Hepatocyte (in vitro differentiated cells): Measurements from ENCODE around the gene ASF1B.

Source experiments
- CTCF ChIP-seq: fragments of 200-600 bp; sonication (generic); IDR thresholded peaks from 2 replicates; pipeline ENCODE4 v1.5.1; 2016; ENCODE audit warnings: antibody characterized with exemption, mild to moderate bottlenecking; ENCODE audit not compliant: poor library complexity
- EZH2 ChIP-seq: fragments of 200-600 bp; sonication (generic); IDR thresholded peaks from 2 replicates; pipeline ENCODE4 v1.6.1; 2016; ENCODE audit warnings: antibody characterized with exemption, mild to moderate bottlenecking, borderline replicate concordance
- EZH2phosphoT487 ChIP-seq: fragments of 200-600 bp; sonication (generic); IDR thresholded peaks from one replicate; pipeline ENCODE4 v1.6.1; 2018; ENCODE audit warnings: antibody characterized with exemption, mild to moderate bottlenecking, low read depth, moderate library complexity; ENCODE audit not compliant: unreplicated experiment, severe bottlenecking

- TF ChIP-seq CTCF: no peak
- TF ChIP-seq EZH2phosphoT487: no peak
- no peak for TF ChIP-seq EZH2
Measured at GRCh38 chr19:14110650-14111049, 25.7 kb downstream of the ASF1B start.
